HEK293 (cell line): ENCODE results near the gene TNPO3.

Experiments used
- CTCF ChIA-PET: fragments of 350-600 bp; formaldehyde crosslinking; extraction: SDS; loops from one replicate; lab custom pipeline; 2021; ENCODE audit warnings: antibody characterized with exemption; lab: Yijun Ruan, JAX
- POLR2A ChIA-PET: fragments of 300-600 bp; formaldehyde crosslinking; extraction: SDS; loops from one replicate; lab custom pipeline; 2020; ENCODE audit warnings: antibody characterized with exemption, inconsistent platforms; lab: Yijun Ruan, JAX
- H3K27ac ChIP-seq: fragments of 200-500 bp; sonication (Bioruptor generic); 2 replicates; pipeline ENCODE4 v1.5.1; 2014; ENCODE audit warnings: low read depth, low read length, control low read depth, inconsistent platforms; ENCODE audit errors: extremely low read depth
- H3K36me3 ChIP-seq, 2 experiments: fragments of 200-500 bp in 1 of 2; sonication (Bioruptor generic) in 1 of 2; 1 replicate in 1 of 2; 2 replicates in 1 of 2; pipeline ENCODE4 v1.5.1; 2014 to 2017; ENCODE audit warnings: inconsistent platforms in 2 of 2, low read length in 2 of 2; ENCODE audit not compliant: control insufficient read depth in 2 of 2, insufficient read depth in 1 of 2
- H3K4me1 ChIP-seq: fragments of 200-500 bp; sonication (Bioruptor generic); 2 replicates; pipeline ENCODE4 v1.5.1; 2014; ENCODE audit warnings: mild to moderate bottlenecking, low read length, inconsistent platforms; ENCODE audit not compliant: control insufficient read depth, insufficient read depth
- H3K4me3 ChIP-seq: 2 replicates; pipeline ENCODE4 v1.5.1; 2011; ENCODE audit warnings: low read depth, mild to moderate bottlenecking, control low read depth, low read length, moderate library complexity
- H3K9me3 ChIP-seq: fragments of 200-500 bp; sonication (Bioruptor generic); 2 replicates; pipeline ENCODE4 v1.5.1; 2014; ENCODE audit warnings: low read depth, low read length, inconsistent platforms; ENCODE audit not compliant: control insufficient read depth, insufficient read depth
- SP2 ChIP-seq: fragments of 450-650 bp; formaldehyde crosslinking; IDR thresholded peaks from 2 replicates; pipeline ENCODE4 v1.5.1; 2016; ENCODE audit warnings: missing biosample characterization, missing genetic modification characterization
- WT1 ChIP-seq: fragments of 450-650 bp; formaldehyde crosslinking; IDR thresholded peaks from 2 replicates; pipeline ENCODE4 v1.5.1; 2016; ENCODE audit warnings: missing biosample characterization, missing genetic modification characterization
- ZEB2 ChIP-seq: fragments of 450-650 bp; formaldehyde crosslinking; IDR thresholded peaks from 2 replicates; pipeline ENCODE4 v1.5.1; 2016; ENCODE audit warnings: missing biosample characterization, missing genetic modification characterization
- ZFHX2 ChIP-seq: fragments of 450-650 bp; formaldehyde crosslinking; conservative IDR thresholded peaks from 2 replicates; pipeline ENCODE4 v1.5.1; 2016; ENCODE audit warnings: missing biosample characterization, missing genetic modification characterization
- ZFP69B ChIP-seq: fragments of 450-650 bp; formaldehyde crosslinking; IDR thresholded peaks from 2 replicates; pipeline ENCODE4 v1.5.1; 2016; ENCODE audit warnings: missing biosample characterization, missing genetic modification characterization
- ZNF2 ChIP-seq: fragments of 450-650 bp; formaldehyde crosslinking; IDR thresholded peaks from 2 replicates; pipeline ENCODE4 v1.5.1; 2016; ENCODE audit warnings: missing biosample characterization, missing genetic modification characterization
- ZNF211 ChIP-seq: fragments of 450-650 bp; formaldehyde crosslinking; IDR thresholded peaks from 2 replicates; pipeline ENCODE4 v1.5.1; 2016; ENCODE audit warnings: low read depth, missing biosample characterization, missing genetic modification characterization
- ZNF214 ChIP-seq: fragments of 450-650 bp; formaldehyde crosslinking; IDR thresholded peaks from 2 replicates; pipeline ENCODE4 v1.5.1; 2017; ENCODE audit warnings: missing biosample characterization, mild to moderate bottlenecking, missing genetic modification characterization, borderline replicate concordance
- ZNF266 ChIP-seq: fragments of 450-650 bp; formaldehyde crosslinking; IDR thresholded peaks from 2 replicates; pipeline ENCODE4 v1.5.1; 2016; ENCODE audit warnings: missing biosample characterization, missing genetic modification characterization, low read depth
- ZNF274 ChIP-seq, 2 experiments: fragments of 200-500 bp in 1 of 2; fragments of 450-650 bp in 1 of 2; sonication (Bioruptor generic) in 1 of 2; formaldehyde crosslinking in 1 of 2; IDR thresholded peaks; 2 replicates each; pipeline versions ENCODE4 v1.5.1 to v1.6.1; 2014 to 2016; ENCODE audit warnings: borderline replicate concordance in 1 of 2, inconsistent platforms in 1 of 2, low read length in 1 of 2, missing biosample characterization in 1 of 2, missing genetic modification characterization in 1 of 2
- ZNF335 ChIP-seq: fragments of 450-650 bp; formaldehyde crosslinking; conservative IDR thresholded peaks from 2 replicates; pipeline ENCODE4 v1.5.1; 2016; ENCODE audit warnings: missing biosample characterization, missing genetic modification characterization
- ZNF423 ChIP-seq: fragments of 450-650 bp; formaldehyde crosslinking; IDR thresholded peaks from 2 replicates; pipeline ENCODE4 v1.5.1; 2016; ENCODE audit warnings: missing biosample characterization, missing genetic modification characterization
- ZNF561 ChIP-seq: fragments of 450-650 bp; IDR thresholded peaks from 2 replicates; pipeline ENCODE4 v1.5.1; 2018; ENCODE audit warnings: missing biosample characterization, missing genetic modification characterization, borderline replicate concordance
- ZNF658 ChIP-seq: fragments of 450-650 bp; formaldehyde crosslinking; IDR thresholded peaks from 2 replicates; pipeline ENCODE4; 2016; ENCODE audit warnings: missing biosample characterization, missing genetic modification characterization
- ZNF777 ChIP-seq: fragments of 450-650 bp; formaldehyde crosslinking; IDR thresholded peaks from 2 replicates; pipeline ENCODE4 v1.5.1; 2017; ENCODE audit warnings: missing biosample characterization, missing genetic modification characterization, borderline replicate concordance
- ZNF830 ChIP-seq: fragments of 450-650 bp; IDR thresholded peaks from 2 replicates; pipeline ENCODE4 v1.5.0; 2018; ENCODE audit warnings: missing biosample characterization, missing genetic modification characterization, low read depth, mild to moderate bottlenecking, moderate library complexity
- ZNF837 ChIP-seq: fragments of 450-650 bp; formaldehyde crosslinking; IDR thresholded peaks from 2 replicates; pipeline ENCODE4 v1.5.1; 2016; ENCODE audit warnings: missing biosample characterization, missing genetic modification characterization
- ZSCAN16 ChIP-seq: fragments of 450-650 bp; formaldehyde crosslinking; IDR thresholded peaks from 2 replicates; pipeline ENCODE4 v1.5.1; 2016; ENCODE audit warnings: missing biosample characterization, missing genetic modification characterization
- TF ChIP-seq, protein P1 (sequence below): fragments of 450-650 bp; formaldehyde crosslinking; IDR thresholded peaks from 2 replicates; pipeline ENCODE4 v1.5.1; 2016; ENCODE audit warnings: missing biosample characterization, missing genetic modification characterization
- TF ChIP-seq, protein P2 (sequence below): fragments of 450-650 bp; formaldehyde crosslinking; IDR thresholded peaks from 2 replicates; pipeline ENCODE4 v1.5.1; 2016; ENCODE audit warnings: missing biosample characterization, missing genetic modification characterization
- TF ChIP-seq, protein P3 (sequence below): fragments of 450-650 bp; formaldehyde crosslinking; IDR thresholded peaks from 2 replicates; pipeline ENCODE4 v1.5.1; 2016; ENCODE audit warnings: missing biosample characterization, missing genetic modification characterization
- TF ChIP-seq, protein P4 (sequence below): fragments of 450-650 bp; formaldehyde crosslinking; IDR thresholded peaks from 2 replicates; pipeline ENCODE4 v1.5.1; 2016; ENCODE audit warnings: missing biosample characterization, missing genetic modification characterization

The TNPO3 gene

DNA sequence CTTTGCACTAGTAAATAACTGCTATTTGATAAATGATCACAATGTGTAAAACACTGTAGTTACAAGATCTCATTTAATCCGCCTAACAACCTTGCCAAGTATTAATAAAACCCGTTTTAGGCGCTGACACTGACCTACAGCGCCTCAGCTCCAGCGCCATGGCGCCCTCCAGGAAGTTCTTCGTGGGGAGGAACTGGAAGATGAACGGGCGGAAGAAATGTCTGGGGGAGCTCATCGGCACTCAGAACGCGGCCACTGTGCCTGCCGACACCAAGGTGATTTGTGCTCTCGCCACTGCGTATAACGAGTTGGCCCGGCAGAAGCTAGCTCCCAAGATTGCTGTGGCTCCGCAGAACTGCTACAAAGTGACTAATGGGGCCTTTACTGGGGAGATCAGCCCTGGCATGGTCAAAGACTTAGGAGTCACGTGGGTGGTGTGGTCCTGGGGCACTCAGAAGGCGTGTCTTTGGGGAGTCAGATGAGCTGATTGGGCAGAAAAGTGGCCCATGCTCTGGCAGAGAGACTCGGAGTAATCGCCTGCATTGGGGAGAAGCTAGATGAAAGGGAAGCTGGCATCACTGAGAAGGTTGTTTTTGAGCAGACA, 1.1 kb upstream of the TNPO3 start:
- POLR2A ChIA-PET = interaction anchor here (1.2 to 2.1 kb wide), 2 partner anchors 11 to 316 kb away, joined by 4 to 15 read pairs; partner anchors contain the start of gene CALU
- H3K36me3 ChIP-seq = peaks cover 0 to 3% of the 10 kb centered on the region in 2 experiments; a peak in 1 of 3 replicates
- no peaks in the 10 kb centered on the region for H3K9me3 ChIP-seq
- H3K4me1 ChIP-seq = no peaks in the 10 kb centered on the region
- CTCF ChIA-PET = interaction anchor here (0.5 to 1.6 kb wide), 3 partner anchors 35 to 173 kb away, joined by 3 to 12 read pairs (median 6); no protein-coding TSS in a partner anchor
- H3K27ac ChIP-seq = no peak overlapping the region
- TF ChIP-seq ZNF837 (tag by site-specific recombination) (no peak), ZFHX2 (tag by site-specific recombination) (no peak), SP2 (tag by site-specific recombination) (no peak), ZFP69B (tag by site-specific recombination) (no peak), ZNF335 (tag by site-specific recombination) (no peak), ZNF214 (tag by site-specific recombination) (no peak), ZNF423 (no peak), ZSCAN16 (no peak), ZNF658 (no peak), ZNF777 (tag by site-specific recombination) (no peak), ZNF2 (no peak), ZNF830 (tag by site-specific recombination) (no peak), ZNF561 (no peak), ZEB2 (tag by site-specific recombination) (no peak)
- TF ChIP-seq, protein P1, sequence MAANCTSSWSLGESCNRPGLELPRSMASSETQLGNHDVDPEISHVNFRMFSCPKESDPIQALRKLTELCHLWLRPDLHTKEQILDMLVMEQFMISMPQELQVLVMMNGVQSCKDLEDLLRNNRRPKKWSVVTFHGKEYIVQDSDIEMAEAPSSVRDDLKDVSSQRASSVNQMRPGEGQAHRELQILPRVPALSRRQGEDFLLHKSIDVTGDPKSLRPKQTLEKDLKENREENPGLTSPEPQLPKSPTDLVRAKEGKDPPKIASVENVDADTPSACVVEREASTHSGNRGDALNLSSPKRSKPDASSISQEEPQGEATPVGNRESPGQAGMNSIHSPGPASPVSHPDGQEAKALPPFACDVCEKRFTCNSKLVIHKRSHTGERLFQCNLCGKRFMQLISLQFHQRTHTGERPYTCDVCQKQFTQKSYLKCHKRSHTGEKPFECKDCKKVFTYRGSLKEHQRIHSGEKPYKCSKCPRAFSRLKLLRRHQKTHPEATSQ (tag by site-specific recombination) = no peak
- TF ChIP-seq, protein P2, sequence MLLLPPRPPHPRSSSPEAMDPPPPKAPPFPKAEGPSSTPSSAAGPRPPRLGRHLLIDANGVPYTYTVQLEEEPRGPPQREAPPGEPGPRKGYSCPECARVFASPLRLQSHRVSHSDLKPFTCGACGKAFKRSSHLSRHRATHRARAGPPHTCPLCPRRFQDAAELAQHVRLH (tag by site-specific recombination) = no peak
- TF ChIP-seq, protein P3, sequence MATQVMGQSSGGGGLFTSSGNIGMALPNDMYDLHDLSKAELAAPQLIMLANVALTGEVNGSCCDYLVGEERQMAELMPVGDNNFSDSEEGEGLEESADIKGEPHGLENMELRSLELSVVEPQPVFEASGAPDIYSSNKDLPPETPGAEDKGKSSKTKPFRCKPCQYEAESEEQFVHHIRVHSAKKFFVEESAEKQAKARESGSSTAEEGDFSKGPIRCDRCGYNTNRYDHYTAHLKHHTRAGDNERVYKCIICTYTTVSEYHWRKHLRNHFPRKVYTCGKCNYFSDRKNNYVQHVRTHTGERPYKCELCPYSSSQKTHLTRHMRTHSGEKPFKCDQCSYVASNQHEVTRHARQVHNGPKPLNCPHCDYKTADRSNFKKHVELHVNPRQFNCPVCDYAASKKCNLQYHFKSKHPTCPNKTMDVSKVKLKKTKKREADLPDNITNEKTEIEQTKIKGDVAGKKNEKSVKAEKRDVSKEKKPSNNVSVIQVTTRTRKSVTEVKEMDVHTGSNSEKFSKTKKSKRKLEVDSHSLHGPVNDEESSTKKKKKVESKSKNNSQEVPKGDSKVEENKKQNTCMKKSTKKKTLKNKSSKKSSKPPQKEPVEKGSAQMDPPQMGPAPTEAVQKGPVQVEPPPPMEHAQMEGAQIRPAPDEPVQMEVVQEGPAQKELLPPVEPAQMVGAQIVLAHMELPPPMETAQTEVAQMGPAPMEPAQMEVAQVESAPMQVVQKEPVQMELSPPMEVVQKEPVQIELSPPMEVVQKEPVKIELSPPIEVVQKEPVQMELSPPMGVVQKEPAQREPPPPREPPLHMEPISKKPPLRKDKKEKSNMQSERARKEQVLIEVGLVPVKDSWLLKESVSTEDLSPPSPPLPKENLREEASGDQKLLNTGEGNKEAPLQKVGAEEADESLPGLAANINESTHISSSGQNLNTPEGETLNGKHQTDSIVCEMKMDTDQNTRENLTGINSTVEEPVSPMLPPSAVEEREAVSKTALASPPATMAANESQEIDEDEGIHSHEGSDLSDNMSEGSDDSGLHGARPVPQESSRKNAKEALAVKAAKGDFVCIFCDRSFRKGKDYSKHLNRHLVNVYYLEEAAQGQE = no peak
- H3K4me3 ChIP-seq = no peak overlapping the region

DNA sequence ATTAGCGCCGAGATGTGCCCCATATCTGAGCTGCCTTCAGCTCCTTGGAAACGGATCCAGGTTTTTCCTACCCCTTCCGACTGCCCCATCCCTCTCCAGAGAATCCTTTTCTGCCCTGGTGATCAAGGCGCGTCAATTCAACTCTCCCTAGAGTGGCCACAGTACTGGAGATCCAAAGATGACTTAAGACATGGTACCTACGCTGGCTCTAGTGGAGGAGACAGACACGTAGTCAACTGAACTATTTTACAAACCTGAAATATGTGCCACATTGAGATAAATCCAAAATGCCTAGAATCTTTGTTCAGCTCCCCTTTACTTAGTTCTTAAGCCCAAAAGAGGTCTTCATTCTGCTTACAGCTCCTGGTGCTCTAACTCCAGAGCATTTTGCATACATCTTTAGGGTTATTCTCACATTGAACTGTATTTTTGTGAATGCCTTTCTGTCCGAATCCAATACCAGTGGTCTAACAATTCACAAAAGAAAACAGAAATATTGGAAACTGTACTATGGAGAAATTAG, 444 bp upstream of the TNPO3 start:
- no peak for TF ChIP-seq ZSCAN16
- no peak for TF ChIP-seq SP2 (tag by site-specific recombination)
- TF ChIP-seq, protein P4, sequence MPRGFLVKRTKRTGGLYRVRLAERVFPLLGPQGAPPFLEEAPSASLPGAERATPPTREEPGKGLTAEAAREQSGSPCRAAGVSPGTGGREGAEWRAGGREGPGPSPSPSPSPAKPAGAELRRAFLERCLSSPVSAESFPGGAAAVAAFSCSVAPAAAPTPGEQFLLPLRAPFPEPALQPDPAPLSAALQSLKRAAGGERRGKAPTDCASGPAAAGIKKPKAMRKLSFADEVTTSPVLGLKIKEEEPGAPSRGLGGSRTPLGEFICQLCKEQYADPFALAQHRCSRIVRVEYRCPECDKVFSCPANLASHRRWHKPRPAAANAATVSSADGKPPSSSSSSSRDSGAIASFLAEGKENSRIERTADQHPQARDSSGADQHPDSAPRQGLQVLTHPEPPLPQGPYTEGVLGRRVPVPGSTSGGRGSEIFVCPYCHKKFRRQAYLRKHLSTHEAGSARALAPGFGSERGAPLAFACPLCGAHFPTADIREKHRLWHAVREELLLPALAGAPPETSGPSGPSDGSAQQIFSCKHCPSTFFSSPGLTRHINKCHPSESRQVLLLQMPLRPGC = no peak
- no peak for TF ChIP-seq ZNF274 (IDR thresholded peaks at IDR 0.05; ENCODE audit: low read length)
- TF ChIP-seq ZNF274 (tag by site-specific recombination; IDR thresholded peaks at IDR 0.05; ENCODE audit: borderline replicate concordance) = no peak
- no peak for TF ChIP-seq WT1 (tag by site-specific recombination)
- no peak for TF ChIP-seq ZNF266 (tag by site-specific recombination)
- TF ChIP-seq ZNF211 (tag by site-specific recombination) = no peak
- H3K4me3 ChIP-seq = peak overlapping the region; percentile 78
- H3K9me3 ChIP-seq = no peaks in the 10 kb centered on the region
- CTCF ChIA-PET = interaction anchor here (0.7 to 1.6 kb wide), 2 partner anchors 36 to 155 kb away, joined by 3 to 12 read pairs; no protein-coding TSS in a partner anchor
- H3K4me1 ChIP-seq = no peaks in the 10 kb centered on the region
- H3K27ac ChIP-seq = peak overlapping the region; percentile 88
- POLR2A ChIA-PET = interaction anchor here (0.6 to 2.3 kb wide), 9 partner anchors 9 to 602 kb away, joined by 3 to 15 read pairs (median 4); partner anchors contain the start of gene CALU
- H3K36me3 ChIP-seq = peaks cover 0 to 3% of the 10 kb centered on the region in 2 experiments; a peak in 1 of 3 replicates
